HL-60 (cell line): ENCODE data around the gene BTG4.

Experiments used
- DNase-seq, 2 experiments: peaks; one replicate each; pipeline ENCODE4 v3.0.0-alpha.2; 2010 to 2020; ENCODE audit warnings: low read depth in 1 of 2, low spot score in 1 of 2
- H3K27ac ChIP-seq: fragments of 250-450 bp; sonication (Bioruptor Pico); replicated peaks from 2 replicates; pipeline ENCODE4 v1.5.1; 2020; ENCODE audit warnings: mild to moderate bottlenecking, moderate library complexity
- H3K27me3 ChIP-seq: fragments of 250-450 bp; sonication (Bioruptor Pico); 2 replicates; pipeline ENCODE4 v1.5.1; 2021; ENCODE audit warnings: mild to moderate bottlenecking, moderate library complexity; ENCODE audit not compliant: insufficient read depth, poor library complexity, severe bottlenecking
- H3K4me3 ChIP-seq: replicated peaks from 2 replicates; pipeline ENCODE4 v1.5.1; 2011; ENCODE audit warnings: mild to moderate bottlenecking, control low read depth, low read length; ENCODE audit not compliant: insufficient read depth
- GABPA ChIP-seq: IDR thresholded peaks from 2 replicates; pipeline ENCODE4 v1.6.1; 2012; ENCODE audit warnings: low read depth
- POLR2AphosphoS5 ChIP-seq: IDR thresholded peaks from 2 replicates; pipeline ENCODE4 v1.6.1; 2012; ENCODE audit warnings: low read depth
- SPI1 ChIP-seq: IDR thresholded peaks from 2 replicates; pipeline ENCODE4 v1.6.1; 2012; ENCODE audit warnings: low read depth, mild to moderate bottlenecking, borderline replicate concordance
- TF ChIP-seq, protein P1 (sequence below): IDR thresholded peaks from 2 replicates; pipeline ENCODE4 v1.6.1; 2012; ENCODE audit warnings: low read depth; ENCODE audit not compliant: insufficient replicate concordance
- TF ChIP-seq, protein P2 (sequence below): IDR thresholded peaks from one replicate; pipeline ENCODE4 v1.5.1; 2011; ENCODE audit warnings: low read length, control low read depth, inconsistent platforms; ENCODE audit not compliant: insufficient read depth

The BTG4 gene

DNA sequence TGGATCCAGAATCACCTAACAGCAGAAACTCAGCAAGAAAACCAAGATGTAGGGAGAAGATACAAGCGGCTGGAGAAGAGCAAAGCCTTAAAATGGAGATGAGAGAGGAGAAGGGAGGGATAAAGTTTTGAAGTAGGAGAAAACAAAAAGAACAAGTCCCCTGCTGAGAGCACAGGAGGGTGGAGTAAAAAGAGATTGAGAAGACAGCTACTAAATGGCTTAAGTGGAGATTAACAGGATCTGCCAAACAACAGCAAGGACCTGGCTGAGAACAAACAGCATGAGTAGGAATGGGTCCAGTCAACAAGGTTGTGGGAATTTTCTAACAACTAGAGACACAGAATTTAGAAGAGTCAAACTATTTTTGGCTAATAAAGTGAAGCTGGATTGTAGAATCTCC lies 18.1 kb downstream of the BTG4 start:
- TF ChIP-seq, protein P1, sequence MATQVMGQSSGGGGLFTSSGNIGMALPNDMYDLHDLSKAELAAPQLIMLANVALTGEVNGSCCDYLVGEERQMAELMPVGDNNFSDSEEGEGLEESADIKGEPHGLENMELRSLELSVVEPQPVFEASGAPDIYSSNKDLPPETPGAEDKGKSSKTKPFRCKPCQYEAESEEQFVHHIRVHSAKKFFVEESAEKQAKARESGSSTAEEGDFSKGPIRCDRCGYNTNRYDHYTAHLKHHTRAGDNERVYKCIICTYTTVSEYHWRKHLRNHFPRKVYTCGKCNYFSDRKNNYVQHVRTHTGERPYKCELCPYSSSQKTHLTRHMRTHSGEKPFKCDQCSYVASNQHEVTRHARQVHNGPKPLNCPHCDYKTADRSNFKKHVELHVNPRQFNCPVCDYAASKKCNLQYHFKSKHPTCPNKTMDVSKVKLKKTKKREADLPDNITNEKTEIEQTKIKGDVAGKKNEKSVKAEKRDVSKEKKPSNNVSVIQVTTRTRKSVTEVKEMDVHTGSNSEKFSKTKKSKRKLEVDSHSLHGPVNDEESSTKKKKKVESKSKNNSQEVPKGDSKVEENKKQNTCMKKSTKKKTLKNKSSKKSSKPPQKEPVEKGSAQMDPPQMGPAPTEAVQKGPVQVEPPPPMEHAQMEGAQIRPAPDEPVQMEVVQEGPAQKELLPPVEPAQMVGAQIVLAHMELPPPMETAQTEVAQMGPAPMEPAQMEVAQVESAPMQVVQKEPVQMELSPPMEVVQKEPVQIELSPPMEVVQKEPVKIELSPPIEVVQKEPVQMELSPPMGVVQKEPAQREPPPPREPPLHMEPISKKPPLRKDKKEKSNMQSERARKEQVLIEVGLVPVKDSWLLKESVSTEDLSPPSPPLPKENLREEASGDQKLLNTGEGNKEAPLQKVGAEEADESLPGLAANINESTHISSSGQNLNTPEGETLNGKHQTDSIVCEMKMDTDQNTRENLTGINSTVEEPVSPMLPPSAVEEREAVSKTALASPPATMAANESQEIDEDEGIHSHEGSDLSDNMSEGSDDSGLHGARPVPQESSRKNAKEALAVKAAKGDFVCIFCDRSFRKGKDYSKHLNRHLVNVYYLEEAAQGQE: no peak
- no peak for TF ChIP-seq SPI1
- no peak for TF ChIP-seq POLR2AphosphoS5
- peaks cover 14% of the 10 kb centered on the region for H3K27me3 ChIP-seq
- no peak for DNase-seq

DNA sequence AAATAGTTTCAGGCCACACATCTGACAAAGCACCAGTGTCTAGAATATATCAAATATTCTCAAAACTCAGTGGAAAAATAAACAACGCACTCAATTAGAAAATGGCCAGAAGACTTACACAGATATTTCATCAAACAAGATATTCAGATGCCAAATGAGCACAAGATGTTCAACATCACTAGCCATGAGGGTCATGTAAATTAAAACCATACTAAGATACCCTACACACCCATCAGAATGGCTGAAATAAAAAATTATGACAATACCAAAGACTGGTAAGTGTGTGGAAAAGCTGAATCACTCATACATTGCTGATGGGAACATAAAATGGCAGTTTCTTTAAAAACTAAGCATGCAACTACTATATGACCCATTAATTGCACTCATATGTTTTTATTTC lies 21.7 kb downstream of the BTG4 start:
- no peak overlapping the region for H3K4me3 ChIP-seq
- TF ChIP-seq SPI1 (no peak), GABPA (no peak), POLR2AphosphoS5 (no peak)
- TF ChIP-seq, protein P2, sequence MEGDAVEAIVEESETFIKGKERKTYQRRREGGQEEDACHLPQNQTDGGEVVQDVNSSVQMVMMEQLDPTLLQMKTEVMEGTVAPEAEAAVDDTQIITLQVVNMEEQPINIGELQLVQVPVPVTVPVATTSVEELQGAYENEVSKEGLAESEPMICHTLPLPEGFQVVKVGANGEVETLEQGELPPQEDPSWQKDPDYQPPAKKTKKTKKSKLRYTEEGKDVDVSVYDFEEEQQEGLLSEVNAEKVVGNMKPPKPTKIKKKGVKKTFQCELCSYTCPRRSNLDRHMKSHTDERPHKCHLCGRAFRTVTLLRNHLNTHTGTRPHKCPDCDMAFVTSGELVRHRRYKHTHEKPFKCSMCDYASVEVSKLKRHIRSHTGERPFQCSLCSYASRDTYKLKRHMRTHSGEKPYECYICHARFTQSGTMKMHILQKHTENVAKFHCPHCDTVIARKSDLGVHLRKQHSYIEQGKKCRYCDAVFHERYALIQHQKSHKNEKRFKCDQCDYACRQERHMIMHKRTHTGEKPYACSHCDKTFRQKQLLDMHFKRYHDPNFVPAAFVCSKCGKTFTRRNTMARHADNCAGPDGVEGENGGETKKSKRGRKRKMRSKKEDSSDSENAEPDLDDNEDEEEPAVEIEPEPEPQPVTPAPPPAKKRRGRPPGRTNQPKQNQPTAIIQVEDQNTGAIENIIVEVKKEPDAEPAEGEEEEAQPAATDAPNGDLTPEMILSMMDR: no peak
- TF ChIP-seq, protein P1: no peak
- DNase-seq: no peak
- H3K27me3 ChIP-seq: peaks cover 6% of the 10 kb centered on the region
- no peak overlapping the region for H3K27ac ChIP-seq

More for the DNA sequence above, 18.1 kb downstream of the BTG4 start:
- no peak overlapping the region for H3K4me3 ChIP-seq
- no peak overlapping the region for H3K27ac ChIP-seq

DNA sequence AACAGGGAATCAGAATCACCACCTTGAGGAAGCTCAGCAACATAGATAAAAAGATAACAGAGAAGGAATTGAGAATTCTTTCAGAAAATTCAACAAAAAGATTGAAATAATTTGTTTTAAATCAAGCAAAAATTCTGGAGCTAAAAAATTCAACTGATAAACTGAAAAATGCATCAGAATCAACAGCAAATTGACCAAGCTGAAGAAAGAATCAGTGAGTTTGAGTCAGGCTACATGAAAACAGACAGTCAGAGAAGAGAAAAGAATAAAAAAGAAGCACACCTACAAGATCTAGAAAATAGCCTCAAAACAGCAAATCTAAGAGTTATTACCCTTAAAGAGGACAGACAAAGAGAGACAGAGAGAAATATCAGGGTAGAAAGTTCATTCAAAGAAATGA lies 28.8 kb downstream of the BTG4 start:
- Histone ChIP-seq H3K4me3 (no peak overlapping the region), H3K27ac (no peak overlapping the region), H3K27me3 (no peaks in the 10 kb centered on the region)
- no peak for DNase-seq
- TF ChIP-seq, protein P2: no peak
- TF ChIP-seq SPI1 (no peak), GABPA (no peak), POLR2AphosphoS5 (no peak)
- TF ChIP-seq, protein P1: no peak

DNA sequence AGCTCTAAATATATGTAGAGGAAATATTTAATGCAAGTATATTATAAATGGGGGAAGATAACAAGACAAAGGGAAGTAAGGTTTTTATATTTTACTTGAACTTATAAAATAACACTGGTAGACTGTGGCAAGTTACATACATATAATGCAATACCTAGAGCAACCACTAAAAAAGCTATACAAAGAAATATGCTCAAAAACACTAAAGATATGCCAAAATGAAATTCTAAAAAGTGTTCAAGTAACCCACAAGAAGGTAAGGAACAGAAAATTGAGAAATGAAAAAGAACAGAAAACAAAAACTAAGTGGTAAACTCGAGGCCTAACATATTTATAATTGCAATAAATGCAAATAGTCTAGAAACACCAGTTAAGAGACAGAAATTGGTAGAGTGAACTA lies 32.5 kb downstream of the BTG4 start:
- peaks cover 4% of the 10 kb centered on the region for H3K27me3 ChIP-seq
- no peak overlapping the region for H3K4me3 ChIP-seq
- TF ChIP-seq POLR2AphosphoS5: no peak
- TF ChIP-seq, protein P2: no peak
- no peak for DNase-seq
- H3K27ac ChIP-seq: no peak overlapping the region
